WTC11 (cell line): ENCODE data around the gene SIKE1. TPM values are rescaled to one million over a fixed set of nuclear protein-coding genes. Genes with fewer than 3 reads are reported as not detected.

ENCODE experiments used
- ATAC-seq: fragments of 200-7000 bp; cut with Tn5 transposase; 2 replicates; pipeline ENCODE4 v1.10.0; 2021; ENCODE audit warnings: mild to moderate bottlenecking, moderate library complexity
- CTCF ChIA-PET: fragments of 300-600 bp; sonication (Branson Sonifier 250); formaldehyde crosslinking; loops from one replicate; lab custom pipeline; 2021; ENCODE audit warnings: antibody characterized with exemption; lab: Charles Lee
- POLR2A ChIA-PET: fragments of 350-600 bp; sonication (Branson Sonifier 250); formaldehyde crosslinking; loops from one replicate; lab custom pipeline; 2021; ENCODE audit warnings: antibody characterized with exemption; lab: Charles Lee
- DNase-seq: peaks from one replicate; pipeline ENCODE4 v3.0.0; 2021; ENCODE audit warnings: low spot score
- H3K27ac Mint-ChIP-seq: 2 replicates; pipeline ENCODE4 v1.8.0; 2021; ENCODE audit warnings: mixed read lengths
- H3K27me3 Mint-ChIP-seq: 2 replicates; pipeline ENCODE4 v1.8.0; 2021; ENCODE audit warnings: low read depth, mild to moderate bottlenecking, moderate library complexity, mixed read lengths
- H3K36me3 Mint-ChIP-seq: 2 replicates; pipeline ENCODE4 v1.8.0; 2021; ENCODE audit warnings: mixed read lengths
- H3K4me1 Mint-ChIP-seq: 2 replicates; pipeline ENCODE4 v1.8.0; 2022; ENCODE audit warnings: mixed read lengths
- H3K4me3 Mint-ChIP-seq: 2 replicates; pipeline ENCODE4 v1.8.0; 2021; ENCODE audit warnings: mild to moderate bottlenecking, moderate library complexity, mixed read lengths
- H3K9me3 Mint-ChIP-seq: 2 replicates; pipeline ENCODE4 v1.8.0; 2021; ENCODE audit warnings: mixed read lengths
- AR ChIP-seq: fragments of 250-450 bp; sonication (Bioruptor Pico); IDR thresholded peaks from 2 replicates; pipeline ENCODE4 v1.9.0; 2021; ENCODE audit warnings: mild to moderate bottlenecking
- ATF2 ChIP-seq: sonication (generic); formaldehyde crosslinking; IDR thresholded peaks from 2 replicates; pipeline ENCODE4 v1.8.1; 2022; ENCODE audit warnings: low read depth, missing genetic modification reagents, borderline replicate concordance
- ATF6 ChIP-seq: sonication (generic); formaldehyde crosslinking; IDR thresholded peaks from 2 replicates; pipeline ENCODE4 v1.8.1; 2023; ENCODE audit warnings: mild to moderate bottlenecking, missing genetic modification reagents
- CBFB ChIP-seq: sonication (generic); formaldehyde crosslinking; IDR thresholded peaks from 2 replicates; pipeline ENCODE4 v1.8.1; 2022; ENCODE audit warnings: mild to moderate bottlenecking, low read depth, missing genetic modification reagents
- CREB1 ChIP-seq: sonication (generic); formaldehyde crosslinking; IDR thresholded peaks from 2 replicates; pipeline ENCODE4 v1.8.0; 2023; ENCODE audit warnings: mild to moderate bottlenecking, missing genetic modification reagents
- CTCF ChIP-seq: fragments of 200-600 bp; IDR thresholded peaks from 2 replicates; pipeline ENCODE4 v1.8.0; 2022; ENCODE audit warnings: antibody characterized with exemption
- E2F4 ChIP-seq: sonication (generic); formaldehyde crosslinking; IDR thresholded peaks from 2 replicates; pipeline ENCODE4 v1.8.1; 2022; ENCODE audit warnings: low read depth, mild to moderate bottlenecking, moderate library complexity, missing genetic modification reagents, borderline replicate concordance
- EMX1 ChIP-seq: fragments of 250-450 bp; sonication (Bioruptor Pico); IDR thresholded peaks from 2 replicates; pipeline ENCODE4 v1.8.0; 2021; ENCODE audit warnings: mild to moderate bottlenecking
- FOXP1 ChIP-seq: sonication (generic); formaldehyde crosslinking; IDR thresholded peaks from 2 replicates; pipeline ENCODE4 v1.8.0; 2022; ENCODE audit warnings: missing genetic modification reagents, mild to moderate bottlenecking, moderate library complexity, borderline replicate concordance
- IRF2 ChIP-seq: sonication (generic); formaldehyde crosslinking; IDR thresholded peaks from 2 replicates; pipeline ENCODE4 v1.8.0; 2022; ENCODE audit warnings: low read depth, missing genetic modification reagents, borderline replicate concordance
- KAT7 ChIP-seq: sonication (generic); formaldehyde crosslinking; IDR thresholded peaks from 2 replicates; pipeline ENCODE4 v1.8.1; 2023; ENCODE audit warnings: missing genetic modification reagents, mild to moderate bottlenecking, borderline replicate concordance
- SMAD3 ChIP-seq: sonication (generic); formaldehyde crosslinking; IDR thresholded peaks from 2 replicates; pipeline ENCODE4 v1.8.0; 2022; ENCODE audit warnings: missing genetic modification reagents, mild to moderate bottlenecking, borderline replicate concordance
- SOX15 ChIP-seq: fragments of 250-450 bp; sonication (Bioruptor Pico); IDR thresholded peaks from 2 replicates; pipeline ENCODE4 v1.9.0; 2021; ENCODE audit warnings: mild to moderate bottlenecking
- TEAD4 ChIP-seq: sonication (generic); formaldehyde crosslinking; IDR thresholded peaks from 2 replicates; pipeline ENCODE4 v1.8.0; 2022; ENCODE audit warnings: mild to moderate bottlenecking, missing genetic modification reagents
- TP53 ChIP-seq: sonication (generic); formaldehyde crosslinking; IDR thresholded peaks from 2 replicates; pipeline ENCODE4 v1.8.1; 2023; ENCODE audit warnings: mild to moderate bottlenecking, missing genetic modification reagents
- USF1 ChIP-seq: sonication (generic); formaldehyde crosslinking; IDR thresholded peaks from 2 replicates; pipeline ENCODE4 v1.8.0; 2022; ENCODE audit warnings: mild to moderate bottlenecking, missing genetic modification reagents
- ZNF232 ChIP-seq: sonication (generic); formaldehyde crosslinking; IDR thresholded peaks from 2 replicates; pipeline ENCODE4 v1.8.0; 2022; ENCODE audit warnings: mild to moderate bottlenecking, missing genetic modification reagents
- ZNF263 ChIP-seq: sonication (generic); formaldehyde crosslinking; IDR thresholded peaks from 2 replicates; pipeline ENCODE4 v1.8.1; 2022; ENCODE audit warnings: low read depth, mild to moderate bottlenecking, moderate library complexity, missing genetic modification reagents
- total RNA-seq: library from RNA; stranded (reverse); gene quantifications from 3 replicates; pipeline ENCODE4 v1.2.3, GENCODE V29; 2021
- TF ChIP-seq, protein P1 (sequence below): sonication (generic); formaldehyde crosslinking; conservative IDR thresholded peaks from 2 replicates; pipeline ENCODE4 v1.8.1; 2023; ENCODE audit warnings: mild to moderate bottlenecking, low read depth, missing genetic modification reagents, moderate library complexity
- TF ChIP-seq, protein P2 (sequence below): sonication (generic); formaldehyde crosslinking; conservative IDR thresholded peaks from 2 replicates; pipeline ENCODE4 v1.8.1; 2022; ENCODE audit warnings: mild to moderate bottlenecking, missing genetic modification reagents

The SIKE1 gene
- total RNA-seq, 1 experiment from 2014 or later, result 68.7 TPM

DNA sequence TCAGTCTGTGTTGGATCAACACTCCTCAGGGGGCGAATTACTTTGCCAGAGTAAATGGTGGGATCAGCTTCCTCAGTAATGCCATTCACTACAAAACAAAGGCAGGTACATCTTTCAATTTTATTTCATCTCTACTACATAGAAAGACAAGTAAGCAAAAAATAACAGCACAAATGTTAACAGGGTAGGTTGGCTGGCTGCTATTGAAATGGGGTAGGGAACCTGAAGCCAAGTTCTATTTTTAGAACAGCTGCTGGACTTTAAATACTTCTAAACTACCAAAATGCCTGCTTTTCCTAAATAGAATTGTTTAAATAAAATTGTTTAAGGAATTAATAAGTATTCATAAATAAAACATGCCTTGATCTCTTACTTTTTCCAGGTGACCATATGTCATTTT lies 56.6 kb downstream of the SIKE1 start:
- peaks cover 90% of the 10 kb centered on the region for H3K36me3 Mint-ChIP-seq
- CTCF ChIA-PET, result no interaction called here
- H3K27ac Mint-ChIP-seq, result no peak overlapping the region
- POLR2A ChIA-PET, result no interaction called here
- no peaks in the 10 kb centered on the region for H3K4me1 Mint-ChIP-seq
- no peaks in the 10 kb centered on the region for H3K9me3 Mint-ChIP-seq
- no peak overlapping the region for H3K4me3 Mint-ChIP-seq
- TF ChIP-seq, protein P1, sequence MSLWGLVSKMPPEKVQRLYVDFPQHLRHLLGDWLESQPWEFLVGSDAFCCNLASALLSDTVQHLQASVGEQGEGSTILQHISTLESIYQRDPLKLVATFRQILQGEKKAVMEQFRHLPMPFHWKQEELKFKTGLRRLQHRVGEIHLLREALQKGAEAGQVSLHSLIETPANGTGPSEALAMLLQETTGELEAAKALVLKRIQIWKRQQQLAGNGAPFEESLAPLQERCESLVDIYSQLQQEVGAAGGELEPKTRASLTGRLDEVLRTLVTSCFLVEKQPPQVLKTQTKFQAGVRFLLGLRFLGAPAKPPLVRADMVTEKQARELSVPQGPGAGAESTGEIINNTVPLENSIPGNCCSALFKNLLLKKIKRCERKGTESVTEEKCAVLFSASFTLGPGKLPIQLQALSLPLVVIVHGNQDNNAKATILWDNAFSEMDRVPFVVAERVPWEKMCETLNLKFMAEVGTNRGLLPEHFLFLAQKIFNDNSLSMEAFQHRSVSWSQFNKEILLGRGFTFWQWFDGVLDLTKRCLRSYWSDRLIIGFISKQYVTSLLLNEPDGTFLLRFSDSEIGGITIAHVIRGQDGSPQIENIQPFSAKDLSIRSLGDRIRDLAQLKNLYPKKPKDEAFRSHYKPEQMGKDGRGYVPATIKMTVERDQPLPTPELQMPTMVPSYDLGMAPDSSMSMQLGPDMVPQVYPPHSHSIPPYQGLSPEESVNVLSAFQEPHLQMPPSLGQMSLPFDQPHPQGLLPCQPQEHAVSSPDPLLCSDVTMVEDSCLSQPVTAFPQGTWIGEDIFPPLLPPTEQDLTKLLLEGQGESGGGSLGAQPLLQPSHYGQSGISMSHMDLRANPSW, result no peak
- TF ChIP-seq CTCF (no peak), IRF2 (no peak), KAT7 (CRISPR knock-in tag) (no peak), USF1 (CRISPR knock-in tag) (no peak), TEAD4 (CRISPR knock-in tag) (no peak), TP53 (CRISPR knock-in tag) (no peak), CBFB (CRISPR knock-in tag) (no peak), ATF6 (no peak), ZNF263 (CRISPR knock-in tag) (no peak)
- TF ChIP-seq, protein P2, sequence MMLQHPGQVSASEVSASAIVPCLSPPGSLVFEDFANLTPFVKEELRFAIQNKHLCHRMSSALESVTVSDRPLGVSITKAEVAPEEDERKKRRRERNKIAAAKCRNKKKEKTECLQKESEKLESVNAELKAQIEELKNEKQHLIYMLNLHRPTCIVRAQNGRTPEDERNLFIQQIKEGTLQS (CRISPR knock-in tag), result no peak
- TF ChIP-seq, all 79 proteins: peak for 0
- DNase-seq (no peak), ATAC-seq (no peak)
- no peaks in the 10 kb centered on the region for H3K27me3 Mint-ChIP-seq

DNA sequence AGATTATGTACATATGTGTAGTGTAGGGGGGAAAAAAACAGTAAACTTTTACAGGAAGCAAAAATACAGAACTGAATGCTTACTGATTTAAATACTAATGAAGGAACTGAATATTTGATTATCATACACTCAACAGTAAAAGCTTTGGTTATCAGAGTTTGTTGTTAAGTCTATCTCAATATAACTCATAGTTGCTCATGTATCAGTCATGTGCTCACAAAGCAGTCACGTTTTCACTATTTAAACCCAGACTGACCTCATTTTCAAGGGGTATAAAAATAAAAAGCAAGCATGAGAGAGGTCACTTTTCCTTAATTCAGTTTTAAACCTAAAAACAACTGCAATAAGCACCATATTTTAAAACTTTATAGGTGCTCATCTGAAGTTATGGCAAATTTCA lies 57.0 kb downstream of the SIKE1 start:
- no peaks in the 10 kb centered on the region for H3K4me1 Mint-ChIP-seq
- POLR2A ChIA-PET, result no interaction called here
- ATAC-seq, result no peak
- no peaks in the 10 kb centered on the region for H3K27me3 Mint-ChIP-seq
- peak overlapping the region; percentile 67; the same call in 1 of the 2 replicates for H3K27ac Mint-ChIP-seq
- peaks cover 92% of the 10 kb centered on the region for H3K36me3 Mint-ChIP-seq
- no peaks in the 10 kb centered on the region for H3K9me3 Mint-ChIP-seq
- no peak for DNase-seq
- no peak overlapping the region for H3K4me3 Mint-ChIP-seq
- CTCF ChIA-PET, result no interaction called here
- no peak for TF ChIP-seq CTCF
- no peak for TF ChIP-seq ZNF232 (CRISPR knock-in tag)
- TF ChIP-seq SOX15, result no peak
- TF ChIP-seq CREB1, result no peak
- no peak for TF ChIP-seq EMX1 (CRISPR knock-in tag)
- TF ChIP-seq AR (CRISPR knock-in tag), result no peak
- no peak for TF ChIP-seq ATF2 (CRISPR knock-in tag)
- no peak for TF ChIP-seq SMAD3 (CRISPR knock-in tag)
- no peak for TF ChIP-seq FOXP1 (CRISPR knock-in tag)
- no peak for TF ChIP-seq E2F4
